HG02678 (cell line): Measurements from ENCODE around the gene NBPF15.
"Not testable (repeated sequence)": the region's sequence is repeated elsewhere in the genome, so short reads cannot be mapped to it uniquely, and the experiment has no call there.

ENCODE experiments used
- ATAC-seq: cut with Tn5 transposase; IDR thresholded peaks from one replicate; pipeline ENCODE4 v1.9.1; 2021; ENCODE audit warnings: mild to moderate bottlenecking, moderate library complexity; ENCODE audit not compliant: unreplicated experiment

Gene NBPF15, protein sequence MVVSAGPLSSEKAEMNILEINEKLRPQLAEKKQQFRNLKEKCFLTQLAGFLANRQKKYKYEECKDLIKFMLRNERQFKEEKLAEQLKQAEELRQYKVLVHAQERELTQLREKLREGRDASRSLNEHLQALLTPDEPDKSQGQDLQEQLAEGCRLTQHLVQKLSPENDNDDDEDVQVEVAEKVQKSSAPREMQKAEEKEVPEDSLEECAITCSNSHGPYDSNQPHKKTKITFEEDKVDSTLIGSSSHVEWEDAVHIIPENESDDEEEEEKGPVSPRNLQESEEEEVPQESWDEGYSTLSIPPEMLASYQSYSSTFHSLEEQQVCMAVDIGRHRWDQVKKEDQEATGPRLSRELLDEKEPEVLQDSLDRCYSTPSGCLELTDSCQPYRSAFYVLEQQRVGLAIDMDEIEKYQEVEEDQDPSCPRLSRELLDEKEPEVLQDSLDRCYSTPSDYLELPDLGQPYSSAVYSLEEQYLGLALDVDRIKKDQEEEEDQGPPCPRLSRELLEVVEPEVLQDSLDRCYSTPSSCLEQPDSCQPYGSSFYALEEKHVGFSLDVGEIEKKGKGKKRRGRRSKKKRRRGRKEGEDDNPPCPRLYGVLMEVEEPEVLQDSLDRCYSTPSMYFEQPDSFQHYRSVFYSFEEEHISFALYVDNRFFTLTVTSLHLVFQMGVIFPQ

DNA sequence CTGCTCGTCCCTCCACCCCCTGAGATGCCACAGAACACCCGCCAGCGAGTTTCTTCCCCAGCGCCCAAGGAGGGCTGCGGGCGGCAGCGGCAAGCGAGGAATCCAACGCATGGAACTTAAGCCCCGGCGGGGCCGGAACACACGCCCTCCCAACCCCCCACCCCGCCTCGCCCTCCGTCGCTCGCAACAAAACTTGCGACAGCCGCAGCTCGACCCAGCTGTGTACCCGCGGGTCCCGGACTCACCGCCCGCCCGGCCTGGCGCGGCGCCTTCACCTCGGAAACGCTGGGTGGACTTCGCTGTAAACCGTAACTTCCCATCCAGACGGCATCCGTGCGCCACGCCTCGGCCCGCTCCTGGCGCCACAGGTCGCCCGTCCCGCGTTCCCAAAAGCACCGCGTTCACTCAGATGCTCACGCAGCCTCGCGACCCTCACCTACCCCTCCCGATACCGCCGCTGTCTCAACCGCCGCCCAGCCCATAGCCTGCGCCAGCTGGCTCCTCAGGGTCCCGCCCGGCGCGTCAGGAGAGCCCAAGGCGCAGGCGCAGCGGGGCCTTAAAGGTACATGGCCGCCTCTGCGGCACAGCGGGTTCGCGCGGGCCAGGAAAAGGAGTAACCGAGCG lies at the start of gene NBPF15:
TSS of gene NBPF15 (minus strand) at position 534 of the 624 bp plus-strand sequence. CDS start 21,666 bp downstream, outside the sequence.
- peak; percentile 96 for ATAC-seq

DNA sequence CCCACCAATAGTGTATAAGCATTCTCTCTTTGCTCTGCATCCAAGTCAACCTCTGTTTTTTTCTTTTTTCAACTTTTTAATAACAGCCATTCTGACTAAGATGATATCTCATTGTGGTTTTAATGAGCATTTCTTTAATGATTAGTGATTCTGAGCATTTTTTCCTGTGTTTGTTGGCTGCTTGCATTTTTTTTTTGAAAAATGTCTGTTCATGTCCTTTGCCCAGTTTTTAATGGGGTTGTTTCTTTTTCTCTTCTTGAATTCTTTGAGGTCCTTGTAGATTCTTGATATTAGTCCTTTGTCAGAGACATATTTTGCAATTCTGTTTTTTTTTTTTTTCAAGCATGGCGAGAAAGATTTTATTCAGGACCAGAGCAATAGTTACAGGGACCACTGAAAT lies 35.0 kb upstream of the NBPF15 start:
- ATAC-seq, result not testable (repeated sequence)

DNA sequence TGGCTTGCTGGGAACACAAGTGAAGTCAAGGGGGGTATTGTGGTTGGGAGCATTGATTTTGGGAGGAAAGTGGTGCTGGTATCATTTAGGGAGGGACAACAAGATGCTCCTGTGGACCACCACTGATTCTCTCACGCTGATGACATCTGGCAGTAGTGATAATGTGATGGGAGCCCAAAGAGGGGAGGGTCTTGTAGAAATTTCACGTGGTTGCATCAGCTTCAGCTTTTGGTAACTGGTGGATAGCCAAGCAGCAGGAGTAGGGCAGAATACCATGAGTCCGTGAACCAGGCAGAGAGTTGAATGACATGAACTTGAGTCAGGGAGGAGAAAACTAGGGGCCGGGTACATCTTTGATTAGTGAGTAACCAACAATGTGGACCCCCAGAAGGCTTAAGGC lies 32.7 kb upstream of the NBPF15 start:
- not testable (repeated sequence) for ATAC-seq

DNA sequence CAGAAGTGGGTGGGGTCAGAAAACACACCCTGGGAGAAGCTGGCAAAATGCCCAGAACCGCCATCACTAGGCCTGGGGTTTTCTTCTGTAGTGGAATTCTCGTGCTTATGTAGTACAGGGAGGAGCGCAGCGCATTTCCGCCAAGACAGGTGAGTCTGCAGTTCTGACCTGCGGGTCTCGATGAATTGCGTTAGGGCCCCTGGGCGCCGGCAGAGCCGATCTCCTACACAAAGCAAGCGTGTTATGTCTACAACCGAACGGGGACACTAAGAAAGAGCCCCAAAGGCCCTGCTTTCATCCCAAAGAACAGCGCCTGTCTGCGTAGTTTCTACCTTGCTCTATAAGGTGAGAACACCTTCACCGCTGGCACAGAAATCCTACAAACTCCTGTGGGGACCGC lies 28.9 kb upstream of the NBPF15 start:
- ATAC-seq, result not testable (repeated sequence)

DNA sequence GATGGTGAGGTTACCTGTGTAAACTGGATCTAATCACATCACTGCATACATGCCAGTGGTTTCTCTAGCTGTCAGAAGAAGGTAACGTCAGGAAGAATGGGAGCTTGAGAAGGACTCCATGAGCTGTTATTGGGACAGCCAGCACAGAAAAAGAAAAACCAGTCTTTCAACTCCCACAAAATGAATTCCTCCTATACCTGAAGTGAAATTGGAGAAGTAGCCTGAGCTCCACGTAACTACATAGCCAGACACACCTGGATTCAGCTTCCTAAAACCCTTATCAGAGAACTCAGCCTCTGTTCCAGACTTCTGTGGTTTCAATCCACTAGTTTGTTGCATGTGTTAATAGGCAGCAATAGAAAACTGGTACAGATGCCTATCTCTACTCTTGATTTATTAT lies 25.5 kb upstream of the NBPF15 start:
- not testable (repeated sequence) for ATAC-seq

DNA sequence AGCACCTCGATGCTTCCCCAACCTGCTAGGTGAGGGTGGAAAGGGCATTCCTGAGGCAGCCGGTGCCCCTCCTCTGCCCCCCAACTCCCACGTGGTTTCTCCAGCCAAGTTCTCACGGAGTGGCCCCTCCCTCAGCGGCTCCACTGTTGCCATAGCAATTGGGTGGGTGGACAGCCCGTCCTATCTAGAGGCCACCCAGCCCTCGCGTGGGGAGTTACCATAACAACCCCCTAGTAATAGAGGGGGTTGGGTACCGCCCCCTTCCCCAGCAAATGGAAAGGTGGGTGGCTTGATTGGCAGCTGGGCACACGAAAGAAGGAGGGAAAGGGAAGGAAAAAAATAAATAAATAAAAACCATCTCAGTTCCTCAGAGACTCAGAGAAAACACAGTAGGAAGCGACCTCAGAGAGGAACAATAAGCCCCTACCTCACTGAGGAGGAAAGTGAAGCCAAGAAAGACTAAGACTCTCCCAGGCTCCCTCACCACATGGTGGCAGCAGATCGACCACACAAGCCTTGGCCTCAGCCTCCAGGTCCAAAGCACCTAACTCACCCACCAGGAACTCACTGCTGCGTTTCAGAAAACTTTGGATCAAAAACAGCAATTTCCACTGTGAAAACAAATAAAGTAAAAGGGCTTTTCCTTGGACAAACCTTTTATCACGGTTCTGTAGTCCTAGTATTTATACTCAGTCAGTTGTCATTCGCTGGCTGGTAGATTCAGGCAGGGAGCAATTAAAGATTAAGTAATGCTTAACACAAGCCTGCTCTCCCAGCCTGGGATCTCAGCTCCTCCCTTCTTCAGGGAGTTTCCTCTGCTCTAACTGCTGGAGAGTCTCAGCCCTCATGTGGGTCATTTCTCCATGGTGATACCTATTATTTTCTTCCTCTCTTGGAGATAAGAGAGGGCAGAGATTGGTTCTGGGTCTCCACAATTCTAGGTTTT lies 23.9 kb upstream of the NBPF15 start:
- not testable (repeated sequence) for ATAC-seq

DNA sequence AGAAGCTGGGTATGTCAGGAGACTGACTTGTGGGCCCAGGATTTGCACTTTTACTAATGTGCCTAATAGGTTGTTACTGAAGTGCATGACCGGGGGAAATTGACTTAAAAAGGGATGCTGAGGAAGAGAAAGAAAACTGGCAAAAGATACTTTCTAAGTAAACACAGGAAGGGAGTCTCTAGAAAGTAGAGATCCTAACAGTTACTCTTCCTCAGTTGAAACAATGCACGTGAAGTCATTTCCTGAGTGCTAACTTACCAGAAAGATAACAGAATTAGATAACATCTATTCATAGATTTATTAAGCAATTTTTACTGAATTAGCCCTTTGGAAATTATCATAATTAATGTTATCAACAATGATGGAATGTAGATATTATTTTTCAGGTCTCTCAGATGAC lies 12.4 kb upstream of the NBPF15 start:
- ATAC-seq, result not testable (repeated sequence)

DNA sequence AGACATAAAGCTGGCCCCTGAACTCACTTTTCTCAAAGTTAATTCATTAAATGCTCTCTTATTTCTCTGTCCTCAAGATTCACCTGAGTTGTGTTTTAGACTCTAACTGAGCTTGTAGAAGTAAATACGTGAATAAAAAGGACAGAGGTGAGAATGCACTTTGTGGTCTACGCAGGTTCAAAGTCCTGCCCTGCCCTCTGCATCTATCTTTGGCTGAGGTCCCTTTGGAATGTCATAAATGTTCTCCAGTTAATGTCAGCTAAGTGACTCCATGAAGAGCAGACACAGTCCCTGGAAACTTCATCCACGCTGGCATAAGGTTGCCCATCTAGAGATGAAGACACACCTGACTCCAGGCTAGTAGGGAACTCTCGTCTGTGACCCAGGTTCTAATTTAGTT lies 10.0 kb upstream of the NBPF15 start:
- ATAC-seq, result not testable (repeated sequence)

DNA sequence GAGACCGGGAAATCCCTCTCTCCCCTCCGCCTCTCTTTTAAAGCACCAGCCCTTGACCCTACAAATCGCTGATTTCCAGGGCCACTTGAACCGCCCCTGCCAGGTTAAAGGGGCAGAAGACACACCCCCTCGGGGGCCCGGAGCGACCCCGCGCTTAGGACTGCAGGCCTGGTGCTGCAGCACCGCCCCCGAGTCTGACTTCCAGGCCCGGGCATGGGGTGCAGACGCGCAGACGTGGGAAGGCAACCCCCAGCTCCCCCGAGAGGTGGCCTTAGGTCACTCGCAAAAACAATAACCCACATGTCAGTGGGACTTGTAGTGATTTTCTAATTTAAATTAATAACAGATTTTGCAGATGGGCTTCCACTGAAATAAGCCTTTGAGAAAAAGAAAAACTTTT lies 309 bp upstream of the NBPF15 start:
- ATAC-seq, result peak; percentile 11

DNA sequence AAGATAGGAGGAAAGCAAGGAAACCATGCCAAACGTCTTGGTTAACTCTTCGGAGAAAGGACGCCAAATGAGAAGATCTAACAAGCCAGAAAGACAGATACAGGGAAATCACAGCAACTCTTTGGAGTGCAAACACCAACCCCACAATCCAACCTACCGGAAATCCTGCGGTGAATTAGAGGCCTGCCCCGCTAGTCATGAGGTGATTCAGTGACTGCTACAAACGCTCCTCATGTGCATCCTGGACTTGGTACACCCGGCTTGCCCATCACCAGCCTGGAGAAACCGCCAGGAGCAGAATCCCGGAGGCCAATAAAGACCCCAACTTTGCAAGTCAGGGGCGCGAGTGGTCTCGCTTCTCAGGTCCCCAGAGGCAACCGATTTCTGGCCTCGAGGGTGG lies 783 bp downstream of the NBPF15 start:
- peak; percentile 31 for ATAC-seq

DNA sequence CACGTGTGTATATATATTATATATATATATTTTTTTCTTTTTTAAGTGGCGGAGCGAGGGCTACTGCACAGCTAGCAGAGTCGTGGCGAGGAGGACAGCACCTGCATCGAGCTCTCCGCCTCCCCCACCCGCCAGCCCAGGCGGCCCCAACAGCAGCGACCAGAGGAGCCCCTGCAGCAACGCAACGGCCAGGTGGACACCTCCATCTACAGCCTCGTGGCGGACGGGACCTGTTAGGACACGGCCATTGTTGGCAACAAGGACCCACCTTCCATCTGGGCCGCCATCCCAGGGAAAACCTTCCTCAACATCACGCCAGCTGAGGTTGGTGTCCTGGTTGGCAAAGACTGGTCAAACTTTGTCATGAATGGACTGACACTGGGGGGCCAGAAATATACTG lies 19.1 kb downstream of the NBPF15 start:
- ATAC-seq, result not testable (repeated sequence)

DNA sequence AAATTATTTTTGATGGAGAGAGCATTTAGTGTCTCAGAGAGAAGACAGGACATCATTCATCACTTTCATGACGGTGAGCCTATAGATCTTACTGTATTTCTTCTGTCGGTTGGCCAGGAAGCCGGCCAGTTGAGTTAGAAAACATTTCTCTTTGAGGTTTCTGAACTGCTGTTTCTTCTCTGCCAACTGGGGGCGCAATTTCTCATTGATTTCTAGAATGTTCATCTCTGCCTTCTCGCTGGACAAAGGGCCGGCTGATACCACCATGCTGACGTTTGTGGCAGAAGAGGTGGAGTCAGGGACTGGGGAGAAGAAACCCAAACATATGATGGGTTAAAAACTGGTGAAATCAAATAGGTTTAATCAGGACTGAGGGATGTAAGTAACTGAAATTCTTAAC lies 21.7 kb downstream of the NBPF15 start:
- ATAC-seq, result not testable (repeated sequence)

DNA sequence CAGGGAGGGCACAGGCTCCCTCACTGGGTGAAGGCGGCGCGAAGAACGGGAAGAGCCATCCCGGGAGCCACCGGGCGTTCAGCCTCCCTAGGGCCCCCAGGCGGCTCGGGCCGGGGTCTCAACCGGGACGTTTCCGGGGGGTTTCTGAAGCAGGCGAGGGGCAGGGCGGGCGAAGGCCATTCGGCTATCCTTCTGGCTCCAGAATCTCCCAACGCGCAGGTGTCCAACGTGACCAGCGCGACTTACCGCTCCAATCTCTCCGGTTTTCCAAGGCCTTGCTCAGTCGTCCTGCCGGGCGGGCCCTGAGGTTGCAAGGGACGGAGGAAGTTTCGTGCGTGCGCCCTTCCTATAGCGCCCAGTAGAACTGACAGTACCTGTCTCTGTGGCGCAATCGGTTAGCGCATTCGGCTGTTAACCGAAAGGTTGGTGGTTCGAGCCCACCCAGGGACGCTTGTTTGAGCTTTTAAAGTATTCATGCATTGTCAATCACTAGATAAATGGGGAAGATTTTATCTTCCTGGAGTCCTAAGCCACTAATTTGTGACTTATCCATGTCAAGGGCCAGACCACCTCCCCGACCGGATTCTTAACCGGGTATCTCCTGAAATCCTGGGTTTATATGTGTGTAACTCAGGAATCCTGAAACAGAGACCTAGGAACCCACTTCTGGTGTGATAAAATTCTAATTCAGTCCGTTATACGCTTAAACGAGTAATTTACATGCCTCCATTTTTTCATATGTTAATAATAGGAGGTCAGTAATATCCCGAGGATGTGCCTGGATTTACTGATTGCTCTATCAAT lies 42.4 kb downstream of the NBPF15 start:
- not testable (repeated sequence) for ATAC-seq

DNA sequence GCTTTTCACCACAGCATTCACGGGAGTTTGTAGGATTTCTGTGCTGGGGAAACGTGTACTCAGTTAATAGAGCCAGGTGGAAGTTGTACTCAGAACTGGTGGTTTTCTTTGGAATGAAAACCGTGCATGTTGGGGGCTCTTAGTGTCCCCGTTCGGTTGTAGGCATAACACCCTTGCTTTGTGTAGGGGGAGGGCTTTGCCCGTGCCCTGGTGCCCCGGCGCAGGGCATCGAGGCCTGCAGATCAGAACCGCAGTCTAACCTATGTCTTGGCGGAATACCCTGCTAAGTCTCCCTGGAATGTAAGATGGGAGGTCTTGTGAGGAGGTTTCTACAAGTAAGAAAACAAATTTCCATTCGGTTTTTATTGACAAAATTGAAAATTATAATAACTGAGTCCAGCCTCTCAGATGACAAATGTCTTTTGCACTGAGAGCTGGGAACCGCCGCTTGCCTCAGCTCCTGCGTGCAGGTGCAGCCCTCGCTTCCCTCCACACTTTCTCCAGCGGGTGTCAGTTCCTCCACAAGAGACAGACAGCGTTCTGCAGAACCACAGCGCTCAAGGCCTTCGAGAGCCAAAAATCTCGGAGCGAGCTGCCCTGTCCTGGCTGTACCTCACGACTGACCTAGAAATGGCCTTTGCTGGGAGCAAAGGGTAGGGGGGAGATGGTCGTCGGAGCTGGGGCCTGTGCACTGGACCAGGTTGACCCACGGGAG lies 47.9 kb downstream of the NBPF15 start:
- not testable (repeated sequence) for ATAC-seq

DNA sequence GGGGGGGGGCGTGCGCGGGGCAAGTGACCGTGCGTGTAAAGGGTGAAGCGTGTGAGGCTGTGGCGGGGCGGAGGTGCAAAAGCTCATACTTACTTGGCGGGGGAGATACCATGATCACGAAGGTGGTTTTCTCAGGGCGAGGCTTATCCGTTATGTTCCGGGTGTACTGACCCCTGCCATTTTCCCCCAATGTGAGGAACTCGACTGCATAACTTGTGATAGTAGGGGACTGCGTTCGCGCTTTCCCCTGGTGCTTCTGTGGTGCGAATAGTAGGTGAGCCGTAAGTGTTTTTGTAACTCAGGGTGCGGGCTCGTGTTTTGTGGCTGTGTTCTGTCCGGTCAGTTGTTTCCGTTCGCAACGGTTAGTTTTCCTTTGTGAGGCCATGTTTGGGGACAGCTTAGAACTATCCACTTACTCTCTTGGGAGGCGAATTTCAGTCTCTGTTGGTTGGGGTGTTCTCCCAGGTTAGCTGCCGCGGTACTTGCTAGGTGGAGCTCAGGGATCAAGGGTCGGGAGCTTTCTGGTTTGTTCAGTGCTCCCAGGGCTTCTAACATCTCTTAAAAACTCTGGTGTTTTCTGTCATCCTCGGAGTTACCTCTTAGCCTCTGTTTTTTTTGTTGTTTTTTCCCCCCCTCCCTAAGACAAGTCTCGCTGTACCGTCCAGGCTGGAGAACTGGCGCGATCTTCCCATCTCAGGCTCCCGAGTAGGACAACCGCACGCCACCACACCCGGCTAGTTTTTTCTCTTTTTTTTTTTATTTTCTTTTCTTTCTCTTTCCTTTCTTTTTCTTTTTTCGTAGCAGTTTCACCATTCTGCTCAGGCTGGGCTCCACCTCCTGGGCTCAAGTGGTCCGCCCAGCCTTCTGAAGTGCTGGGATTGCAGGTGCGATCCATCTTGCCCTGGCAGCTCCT lies 48.7 kb downstream of the NBPF15 start:
- ATAC-seq, result peak; percentile 77

DNA sequence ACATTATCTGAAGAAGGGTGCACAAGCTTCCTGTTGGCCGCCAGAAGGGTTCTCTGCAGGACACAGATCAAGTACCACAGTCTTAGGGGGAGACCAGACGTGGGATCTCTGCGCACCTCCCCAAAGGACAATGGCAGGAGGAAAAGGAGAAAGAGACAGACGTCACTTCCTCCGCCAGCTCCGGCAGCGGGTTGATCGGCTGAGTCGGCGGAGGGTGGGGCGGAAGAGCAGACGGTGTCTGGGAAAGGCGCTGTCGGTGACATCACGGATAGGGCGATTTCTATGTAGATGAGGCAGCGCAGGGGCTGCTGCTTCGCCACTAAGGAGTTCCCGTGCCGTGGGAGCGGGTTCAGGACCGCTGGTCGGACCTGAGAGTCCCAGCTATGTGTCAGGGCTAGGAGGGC lies 49.4 kb downstream of the NBPF15 start:
- ATAC-seq, result peak; percentile 59

DNA sequence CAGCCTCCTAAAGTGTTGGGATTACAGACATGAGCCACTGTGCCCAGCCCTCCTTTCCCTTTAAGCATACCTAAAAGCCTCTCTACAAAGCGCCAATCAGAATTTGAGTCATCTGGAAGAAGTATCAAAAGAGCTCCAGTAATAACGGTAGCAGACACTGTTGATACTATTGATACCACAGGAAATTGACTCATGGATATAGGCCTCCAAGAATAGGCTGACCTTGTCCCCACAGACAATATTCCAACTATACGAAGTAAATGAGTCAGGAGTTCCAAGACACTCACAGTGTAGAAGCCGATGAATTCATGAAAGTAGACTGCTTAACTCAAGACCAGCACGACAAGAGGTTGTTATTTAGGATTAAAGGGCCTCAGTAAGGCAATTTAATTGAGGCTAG lies 58.7 kb downstream of the NBPF15 start:
- not testable (repeated sequence) for ATAC-seq

DNA sequence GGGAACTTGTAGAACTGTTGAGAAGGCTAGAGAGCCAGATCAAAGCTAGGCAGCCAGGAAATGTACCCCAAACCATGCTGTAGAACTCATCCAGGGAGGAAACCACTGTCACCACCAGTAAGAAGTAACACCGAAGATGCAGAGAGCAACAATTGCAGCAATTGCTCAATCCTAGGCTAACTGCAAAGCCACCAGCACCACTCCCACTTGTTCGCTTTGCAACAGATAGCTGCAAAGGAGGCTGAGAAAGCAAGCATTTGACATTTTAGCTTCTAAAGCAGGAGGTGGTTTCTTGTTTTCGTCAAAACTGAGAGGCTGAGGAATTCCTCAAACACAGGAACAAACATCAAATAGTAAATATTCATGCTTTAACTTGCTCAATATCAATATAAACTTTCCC lies 89.8 kb downstream of the NBPF15 start:
- ATAC-seq, result not testable (repeated sequence)
